Smooth muscle cell (in vitro differentiated cells): ENCODE data around the gene FEZF2. TPM values are rescaled to one million over a fixed set of nuclear protein-coding genes. Genes with fewer than 3 reads are reported as not detected.

ENCODE experiments used
- DNase-seq: peaks from one replicate; lab custom pipeline; 2025; ENCODE audit not compliant: unreplicated experiment; lab: John Stamatoyannopoulos, UW
- H2AFZ ChIP-seq: fragments of 200-600 bp; sonication (generic); 2 replicates; pipeline ENCODE4 v1.6.0; 2016; ENCODE audit warnings: antibody characterized with exemption, low read depth, mild to moderate bottlenecking
- H3F3A ChIP-seq: fragments of 200-600 bp; sonication (generic); 2 replicates; pipeline ENCODE4 v1.6.0; 2017; ENCODE audit warnings: antibody characterized with exemption, low read depth
- H3K27ac ChIP-seq: fragments of 200-600 bp; sonication (generic); 2 replicates; pipeline ENCODE4 v1.5.1; 2016; ENCODE audit warnings: low read depth, mild to moderate bottlenecking
- H3K27me3 ChIP-seq: fragments of 200-600 bp; sonication (generic); 2 replicates; pipeline ENCODE4 v1.6.1; 2016; ENCODE audit warnings: low read depth, mild to moderate bottlenecking
- H3K36me3 ChIP-seq: fragments of 200-600 bp; sonication (generic); 2 replicates; pipeline ENCODE4 v1.5.1; 2016; ENCODE audit warnings: low read depth
- H3K4me1 ChIP-seq: fragments of 200-600 bp; sonication (generic); 2 replicates; pipeline ENCODE4 v1.5.1; 2016; ENCODE audit warnings: low read depth
- H3K4me2 ChIP-seq: fragments of 200-600 bp; sonication (generic); 2 replicates; pipeline ENCODE4 v1.6.0; 2016; ENCODE audit warnings: mild to moderate bottlenecking
- H3K4me3 ChIP-seq: fragments of 200-600 bp; sonication (generic); 2 replicates; pipeline ENCODE4 v1.5.1; 2016; ENCODE audit warnings: mild to moderate bottlenecking
- H3K79me2 ChIP-seq: fragments of 200-600 bp; sonication (generic); 2 replicates; pipeline ENCODE4 v1.6.0; 2016; ENCODE audit warnings: low read depth, mild to moderate bottlenecking
- H3K9ac ChIP-seq: fragments of 200-600 bp; sonication (generic); 2 replicates; pipeline ENCODE4 v1.6.0; 2016; ENCODE audit warnings: low read depth
- H3K9me3 ChIP-seq: fragments of 200-600 bp; sonication (generic); replicated peaks from 2 replicates; pipeline ENCODE4 v1.5.1; 2016; ENCODE audit warnings: low read depth
- H4K20me1 ChIP-seq: fragments of 200-600 bp; sonication (generic); 2 replicates; pipeline ENCODE4 v1.6.0; 2016; ENCODE audit warnings: low read depth
- CTCF ChIP-seq: fragments of 200-600 bp; sonication (generic); IDR thresholded peaks from 2 replicates; pipeline ENCODE4 v1.5.1; 2017; ENCODE audit warnings: borderline replicate concordance, mild to moderate bottlenecking, antibody characterized with exemption; ENCODE audit not compliant: insufficient read depth, poor library complexity, severe bottlenecking
- WGBS: methylation state at CpG from one replicate; pipeline ENCODE4 v1.1.7; 2016; ENCODE audit warnings: low lambda C conversion rate; 5-methylcytosine and 5-hydroxymethylcytosine counted together
- polyA plus RNA-seq: library from polyadenylated mRNA; unstranded; fragments of >200 nt; fragmentation: Nextera tagmentation; extraction: Ambion mirVana; gene quantifications from 2 replicates; pipeline ENCODE4 v1.2.1, GENCODE V29; 2016
- total RNA-seq: library from RNA; depleted of rRNA; stranded (reverse); fragments of >200 nt; gene quantifications from 2 replicates; pipeline ENCODE4 v1.2.3, GENCODE V29; 2014

FEZF2 gene
- total RNA-seq (not detected in 2 replicates), polyA plus RNA-seq (not detected in 2 replicates)

- H3K79me2 ChIP-seq = no peaks in the 10 kb centered on the region
- H3K4me1 ChIP-seq = peaks cover 59% of the 10 kb centered on the region
- no peak within 1 kb of the TSS for H2AFZ ChIP-seq
- H3K27me3 ChIP-seq = peaks cover 100% of the 10 kb centered on the region
- no peak within 1 kb of the TSS for H3K27ac ChIP-seq
- no peaks in the 10 kb centered on the region for H3F3A ChIP-seq
- DNase-seq = no peak
- H3K9ac ChIP-seq = no peak within 1 kb of the TSS
- H3K36me3 ChIP-seq = no peaks in the 10 kb centered on the region
- peak within 1 kb of the TSS; percentile 78 for H3K4me2 ChIP-seq
- no peak for TF ChIP-seq CTCF
- no peaks in the 10 kb centered on the region for H4K20me1 ChIP-seq
- no peaks in the 10 kb centered on the region for H3K9me3 ChIP-seq
- 2% methylated on average over 24 of the region's 28 CpGs for WGBS
- peak within 1 kb of the TSS; percentile 36 for H3K4me3 ChIP-seq
Measured at GRCh38 chr3:62373215-62373614, at the start of gene FEZF2. Gene FEZF2 (minus strand): TSS chr3:62373550. CDS start chr3:62372868, 682 bp downstream.

- Histone ChIP-seq H3K9ac (no peak overlapping the region), H3K4me2 (no peak overlapping the region), H2AFZ (no peak overlapping the region), H3F3A (no peaks in the 10 kb centered on the region), H3K79me2 (no peaks in the 10 kb centered on the region), H3K27ac (no peak overlapping the region), H3K36me3 (no peaks in the 10 kb centered on the region), H3K27me3 (peaks cover 10% of the 10 kb centered on the region), H3K9me3 (no peaks in the 10 kb centered on the region), H3K4me1 (peaks cover 5% of the 10 kb centered on the region), H3K4me3 (no peak overlapping the region), H4K20me1 (no peaks in the 10 kb centered on the region)
- DNase-seq = no peak
- no peak for TF ChIP-seq CTCF
- 94% methylated on average over 10 of the region's 10 CpGs for WGBS
Measured at GRCh38 chr3:62421207-62421606, 47.9 kb upstream of the FEZF2 start.

GRCh38 chr3:62416144-62416543, 42.8 kb upstream of the FEZF2 start:
- TF ChIP-seq CTCF = no peak
- Histone ChIP-seq H3K27ac (no peak overlapping the region), H3K36me3 (no peaks in the 10 kb centered on the region), H4K20me1 (no peaks in the 10 kb centered on the region), H3K4me2 (no peak overlapping the region), H2AFZ (no peak overlapping the region), H3K79me2 (no peaks in the 10 kb centered on the region), H3K27me3 (peaks cover 16% of the 10 kb centered on the region), H3K9ac (no peak overlapping the region), H3K9me3 (no peaks in the 10 kb centered on the region), H3K4me3 (no peak overlapping the region), H3K4me1 (peaks cover 23% of the 10 kb centered on the region), H3F3A (no peaks in the 10 kb centered on the region)
- WGBS = 69% methylated on average over 3 of the region's 3 CpGs
- no peak for DNase-seq

GRCh38 chr3:62415312-62415801, 42.0 kb upstream of the FEZF2 start:
- no peaks in the 10 kb centered on the region for H3F3A ChIP-seq
- H2AFZ ChIP-seq = no peak overlapping the region
- TF ChIP-seq CTCF = no peak
- H3K27me3 ChIP-seq = peaks cover 16% of the 10 kb centered on the region
- no peak overlapping the region for H3K9ac ChIP-seq
- no peaks in the 10 kb centered on the region for H3K79me2 ChIP-seq
- no peaks in the 10 kb centered on the region for H3K36me3 ChIP-seq
- no peaks in the 10 kb centered on the region for H3K9me3 ChIP-seq
- no peaks in the 10 kb centered on the region for H4K20me1 ChIP-seq
- peaks cover 23% of the 10 kb centered on the region for H3K4me1 ChIP-seq
- H3K4me2 ChIP-seq = no peak overlapping the region
- no peak overlapping the region for H3K27ac ChIP-seq
- no peak overlapping the region for H3K4me3 ChIP-seq
- 28% methylated on average over 9 of the region's 9 CpGs for WGBS
- no peak for DNase-seq
